Activated CD8-positive, alpha-beta T cell treated with anti-CD3 and anti-CD28 coated beads, Interleukin-2, amount 10 ng/mL, durations not matched to agents 7 days and 5 days (primary cell): Measurements from ENCODE around the gene PRR12. TPM values are rescaled to one million over a fixed set of nuclear protein-coding genes. Genes with fewer than 3 reads are reported as not detected.

Experiments used
- total RNA-seq, 2 experiments: library from RNA; stranded (reverse); gene quantifications; one replicate each; pipeline ENCODE4 v1.2.3, GENCODE V29; 2021

PRR12 gene
- total RNA-seq, 2 experiments from 2014 or later, result 39.4 to 39.9 TPM

Other genes with a start within 250 kb of the PRR12 start
- not detected for gene TEAD2, start 228.8 kb upstream of the PRR12 start, total RNA-seq
- gene DKKL1, start 227.3 kb upstream of the PRR12 start, total RNA-seq, result not detected
- not detected for gene KASH5, start 202.9 kb upstream of the PRR12 start, total RNA-seq
- not detected for gene PTH2, start 167.7 kb upstream of the PRR12 start, total RNA-seq
- not detected for gene GFY, start 165.8 kb upstream of the PRR12 start, total RNA-seq
- gene SLC17A7, start 149.7 kb upstream of the PRR12 start, total RNA-seq, result under 1 TPM in 1 of 2 experiments, not detected in 1; 0.16 TPM
- gene PIH1D1, start 139.4 kb upstream of the PRR12 start, total RNA-seq, result 100 to 1,000 TPM; 128 to 129 TPM
- 10 to 100 TPM; 36.6 to 37.5 TPM for gene ALDH16A1, start 138.0 kb upstream of the PRR12 start, total RNA-seq
- 100 to 1,000 TPM; 280 to 297 TPM for gene FLT3LG, start 117.0 kb upstream of the PRR12 start, total RNA-seq
- gene RPL13A, start 103.6 kb upstream of the PRR12 start, total RNA-seq, result 1,000 to 10,000 TPM; 1,992 to 2,019 TPM
- gene RPS11, start 94.7 kb upstream of the PRR12 start, total RNA-seq, result 1,000 to 10,000 TPM; 2,117 to 2,361 TPM
- gene FCGRT, start 78.5 kb upstream of the PRR12 start, total RNA-seq, result 1 to 10 TPM; 7.5 to 8.4 TPM
- gene RCN3, start 63.2 kb upstream of the PRR12 start, total RNA-seq, result 1 to 10 TPM; 1.9 to 2.8 TPM
- 100 to 1,000 TPM; 147 to 159 TPM for gene NOSIP, start 10.6 kb upstream of the PRR12 start, total RNA-seq
- 1 to 10 TPM; 1.5 to 1.9 TPM for gene PRRG2, start 9.9 kb upstream of the PRR12 start, total RNA-seq
- gene RRAS, start 49.0 kb downstream of the PRR12 start, total RNA-seq, result 1 to 10 TPM; 8.1 to 8.4 TPM
- 10 to 100 TPM; 61.0 to 64.1 TPM for gene SCAF1, start 51.0 kb downstream of the PRR12 start, total RNA-seq
- 100 to 1,000 TPM; 133 to 137 TPM for gene IRF3, start 74.7 kb downstream of the PRR12 start, total RNA-seq
- 10 to 100 TPM; 84.7 to 87.7 TPM for gene BCL2L12, start 74.8 kb downstream of the PRR12 start, total RNA-seq
- 100 to 1,000 TPM; 160 to 169 TPM for gene PRMT1, start 86.1 kb downstream of the PRR12 start, total RNA-seq
- 1 to 10 TPM; 4.4 to 4.5 TPM for gene ADM5, start 98.4 kb downstream of the PRR12 start, total RNA-seq
- gene CPT1C, start 99.9 kb downstream of the PRR12 start, total RNA-seq, result under 1 TPM; 0.52 to 0.82 TPM
- gene TSKS, start 172.1 kb downstream of the PRR12 start, total RNA-seq, result 1 to 10 TPM; 1.1 to 1.5 TPM
- gene AP2A1, start 175.8 kb downstream of the PRR12 start, total RNA-seq, result 10 to 100 TPM; 88.1 to 96.4 TPM
- gene FUZ, start 222.1 kb downstream of the PRR12 start, total RNA-seq, result 10 to 100 TPM; 23.1 to 24.2 TPM
- gene MED25, start 227.1 kb downstream of the PRR12 start, total RNA-seq, result 10 to 100 TPM; 59.9 to 62.2 TPM